Body of pancreas (tissue), 4 donors: Measurements from ENCODE around the gene MICB. TPM values are rescaled to one million over a fixed set of nuclear protein-coding genes. Genes with fewer than 3 reads are reported as not detected.

ENCODE experiments used
- ATAC-seq: fragments of 150-250 bp; one replicate; pipeline ENCODE4 v1.9.1; 2016
- DNase-seq, 4 donors: peaks; one replicate each; pipeline ENCODE4 v3.0.0-alpha.2; 2019
- H3K27ac ChIP-seq, 4 donors: fragments of 200-600 bp; sonication (generic); 1 replicate in 3 of 4; 2 replicates in 1 of 4; pipeline versions ENCODE4 v1.5.1 to v1.6.1; 2016 to 2019; ENCODE audit warnings: mild to moderate bottlenecking in 1 of 4, mixed read lengths in 1 of 4, moderate library complexity in 1 of 4
- H3K27me3 ChIP-seq, 2 donors: fragments of 200-600 bp; sonication (generic); one replicate each; pipeline ENCODE4 v1.6.0; 2016; ENCODE audit warnings: mild to moderate bottlenecking in 1 of 2
- H3K36me3 ChIP-seq, 2 donors: fragments of 200-600 bp; sonication (generic); replicated peaks in 1 of 2; 2 replicates each; pipeline ENCODE4 v1.5.1; 2016; ENCODE audit warnings: low read depth in 2 of 2; ENCODE audit not compliant: insufficient read depth in 1 of 2
- H3K4me1 ChIP-seq: fragments of 200-600 bp; sonication (generic); one replicate; pipeline ENCODE4 v1.6.0; 2016
- H3K4me3 ChIP-seq, 2 donors: fragments of 200-600 bp; sonication (generic); 1 replicate in 1 of 2; 2 replicates in 1 of 2; pipeline ENCODE4 v1.5.1; 2016 to 2019
- H3K9me3 ChIP-seq, 3 donors: fragments of 200-600 bp; sonication (generic); 1 replicate in 2 of 3; 2 replicates in 1 of 3; pipeline ENCODE4 v1.5.1; 2016
- CTCF ChIP-seq, 7 experiments: fragments of 450-650 bp in 4 of 7; fragments of 200-600 bp in 3 of 7; sonication (generic) in 3 of 7; IDR thresholded peaks; one replicate each; pipeline ENCODE4 v1.5.1; 2016 to 2019; ENCODE audit warnings: antibody characterized with exemption in 7 of 7
- POLR2A ChIP-seq, 3 donors: fragments of 450-650 bp; IDR thresholded peaks; one replicate each; pipeline ENCODE4 v1.6.1; 2016; ENCODE audit warnings: antibody characterized with exemption in 3 of 3, mild to moderate bottlenecking in 2 of 3
- WGBS, 2 donors: methylation state at CpG; one replicate each; pipeline ENCODE4 v1.1.5; 2017; 5-methylcytosine and 5-hydroxymethylcytosine counted together
- intact Hi-C: fragments of 100-400 bp; cut with DNase I; formaldehyde crosslinking; loops from one replicate; pipeline ENCODE4 v1.15.1; 2023
- total RNA-seq, 2 donors: library from RNA; depleted of rRNA; stranded (reverse); fragments of >200 nt; gene quantifications; one replicate each; pipeline ENCODE4 v1.1.0, GENCODE V29; 2016

MICB gene
- total RNA-seq, 2 donors from 2014 or later = 0.78 TPM; not detected in 1

- Histone ChIP-seq H3K4me3 (no peak overlapping the region), H3K36me3 (no peaks in the 10 kb centered on the region), H3K27ac (no peak overlapping the region), H3K4me1 (no peaks in the 10 kb centered on the region), H3K9me3 (no peaks in the 10 kb centered on the region), H3K27me3 (no peaks in the 10 kb centered on the region)
- ATAC-seq (no peak), DNase-seq (no peak)
- no peak for TF ChIP-seq CTCF (IDR thresholded peaks at IDR 0.05)
- no peak for TF ChIP-seq POLR2A (IDR thresholded peaks at IDR 0.05)
- 79 to 80% methylated on average over 6 to 8 of the region's 8 CpGs for WGBS, 2 donors
- intact Hi-C loops = no loop called here
Measured at GRCh38 chr6:31473780-31474761, 23.9 kb upstream of the MICB start.

- Histone ChIP-seq H3K4me1 (no peaks in the 10 kb centered on the region), H3K27ac (no peak overlapping the region), H3K27me3 (no peaks in the 10 kb centered on the region), H3K36me3 (no peaks in the 10 kb centered on the region), H3K9me3 (no peaks in the 10 kb centered on the region), H3K4me3 (no peak overlapping the region)
- DNase-seq = no peak
- no peak for TF ChIP-seq POLR2A (IDR thresholded peaks at IDR 0.05)
- TF ChIP-seq CTCF (IDR thresholded peaks at IDR 0.05) = no peak
- ATAC-seq = no peak
- 51 to 67% methylated on average over 6 of the region's 6 CpGs for WGBS, 2 donors
- intact Hi-C loops = no loop called here
Measured at GRCh38 chr6:31474871-31475286, 23.1 kb upstream of the MICB start.

DNA sequence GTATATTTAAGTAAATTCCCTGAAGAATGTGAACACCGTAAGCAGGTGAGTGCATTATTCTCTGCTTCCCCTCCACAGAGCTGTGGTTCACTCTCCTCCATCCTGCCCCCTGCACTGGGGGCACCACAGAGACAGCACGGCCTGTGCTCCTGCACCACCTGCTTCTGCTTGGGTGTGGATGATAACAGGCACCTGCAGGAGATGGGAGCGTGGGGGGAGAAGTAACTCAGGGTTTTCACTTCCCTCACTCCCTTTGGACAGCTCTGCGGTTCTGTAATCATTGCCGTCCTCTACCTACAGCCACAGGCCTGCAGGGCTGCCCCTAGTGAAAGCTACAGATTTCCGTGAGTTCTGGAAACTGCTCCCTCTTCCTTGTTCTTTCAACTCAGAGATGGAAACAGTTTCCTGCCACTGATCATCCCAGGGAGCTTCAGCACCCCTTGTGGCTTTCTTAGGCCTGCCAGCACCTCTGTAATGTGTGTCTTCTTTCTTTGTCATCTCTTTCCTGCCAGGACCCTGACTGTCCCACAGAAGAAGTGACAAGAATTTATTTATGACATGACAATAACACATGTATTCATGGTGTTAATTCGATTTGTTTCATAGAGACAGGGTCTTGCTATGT, 21.3 kb upstream of the MICB start:
- H3K9me3 ChIP-seq = no peaks in the 10 kb centered on the region
- ATAC-seq = no peak
- no peaks in the 10 kb centered on the region for H3K27me3 ChIP-seq
- DNase-seq = no peak
- H3K4me1 ChIP-seq = no peaks in the 10 kb centered on the region
- intact Hi-C loops = no loop called here
- WGBS, 2 donors = 65 to 74% methylated on average over 7 of the region's 7 CpGs
- H3K27ac ChIP-seq = no peak overlapping the region
- TF ChIP-seq CTCF (IDR thresholded peaks at IDR 0.05) = no peak
- no peak for TF ChIP-seq POLR2A (IDR thresholded peaks at IDR 0.05)
- H3K36me3 ChIP-seq = no peaks in the 10 kb centered on the region
- no peak overlapping the region for H3K4me3 ChIP-seq

GRCh38 chr6:31477521-31477920, 20.4 kb upstream of the MICB start:
- intact Hi-C loops = no loop called here
- no peaks in the 10 kb centered on the region for H3K27me3 ChIP-seq

More at GRCh38 chr6:31477521-31477920, 20.4 kb upstream of the MICB start:
- ATAC-seq = no peak
- Histone ChIP-seq H3K9me3 (no peaks in the 10 kb centered on the region), H3K36me3 (no peaks in the 10 kb centered on the region), H3K27ac (no peak overlapping the region), H3K4me1 (no peaks in the 10 kb centered on the region), H3K4me3 (no peak overlapping the region)
- WGBS, 2 donors = 79 to 92% methylated on average over 4 of the region's 4 CpGs
- TF ChIP-seq POLR2A (IDR thresholded peaks at IDR 0.05) (no peak), CTCF (IDR thresholded peaks at IDR 0.05) (no peak)
- DNase-seq = no peak
